IPS DF 6.9 (cell line): ENCODE measurements around the gene A1CF.
"Not testable (repeated sequence)": the region's sequence is repeated elsewhere in the genome, so short reads cannot be mapped to it uniquely, and the experiment has no call there.

Experiments used
- DNase-seq: peaks from one replicate; pipeline ENCODE4 v3.0.0-alpha.2; 2013; ENCODE audit warnings: low read depth, low spot score
- H3K27ac ChIP-seq: one replicate; pipeline ENCODE4 v1.5.1; 2013; ENCODE audit warnings: low read length, control low read depth
- H3K27me3 ChIP-seq: 2 replicates; pipeline ENCODE4 v1.6.1; 2013; ENCODE audit warnings: mild to moderate bottlenecking, low read length; ENCODE audit not compliant: control insufficient read depth, insufficient read depth
- H3K36me3 ChIP-seq: 2 replicates; pipeline ENCODE4 v1.6.1; 2013; ENCODE audit warnings: low read length; ENCODE audit not compliant: control insufficient read depth, insufficient read depth
- H3K4me1 ChIP-seq: 2 replicates; pipeline ENCODE4 v1.6.1; 2013; ENCODE audit warnings: low read length; ENCODE audit not compliant: control insufficient read depth, insufficient read depth
- H3K4me3 ChIP-seq: 2 replicates; pipeline ENCODE4 v1.5.1; 2013; ENCODE audit warnings: mild to moderate bottlenecking, low read length
- H3K9me3 ChIP-seq: 2 replicates; pipeline ENCODE4 v1.6.1; 2013; ENCODE audit warnings: low read length, inconsistent platforms; ENCODE audit not compliant: control insufficient read depth, insufficient read depth
- WGBS: extraction: QIAGEN DNeasy Blood & Tissue Kit; methylation state at CpG from one replicate; pipeline ENCODE4 v1.1.7; 2013; ENCODE audit warnings: mixed read lengths, missing lambda C conversion rate; ENCODE audit not compliant: insufficient read length, insufficient coverage; 5-methylcytosine and 5-hydroxymethylcytosine counted together

Gene A1CF, protein sequence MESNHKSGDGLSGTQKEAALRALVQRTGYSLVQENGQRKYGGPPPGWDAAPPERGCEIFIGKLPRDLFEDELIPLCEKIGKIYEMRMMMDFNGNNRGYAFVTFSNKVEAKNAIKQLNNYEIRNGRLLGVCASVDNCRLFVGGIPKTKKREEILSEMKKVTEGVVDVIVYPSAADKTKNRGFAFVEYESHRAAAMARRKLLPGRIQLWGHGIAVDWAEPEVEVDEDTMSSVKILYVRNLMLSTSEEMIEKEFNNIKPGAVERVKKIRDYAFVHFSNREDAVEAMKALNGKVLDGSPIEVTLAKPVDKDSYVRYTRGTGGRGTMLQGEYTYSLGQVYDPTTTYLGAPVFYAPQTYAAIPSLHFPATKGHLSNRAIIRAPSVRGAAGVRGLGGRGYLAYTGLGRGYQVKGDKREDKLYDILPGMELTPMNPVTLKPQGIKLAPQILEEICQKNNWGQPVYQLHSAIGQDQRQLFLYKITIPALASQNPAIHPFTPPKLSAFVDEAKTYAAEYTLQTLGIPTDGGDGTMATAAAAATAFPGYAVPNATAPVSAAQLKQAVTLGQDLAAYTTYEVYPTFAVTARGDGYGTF

DNA sequence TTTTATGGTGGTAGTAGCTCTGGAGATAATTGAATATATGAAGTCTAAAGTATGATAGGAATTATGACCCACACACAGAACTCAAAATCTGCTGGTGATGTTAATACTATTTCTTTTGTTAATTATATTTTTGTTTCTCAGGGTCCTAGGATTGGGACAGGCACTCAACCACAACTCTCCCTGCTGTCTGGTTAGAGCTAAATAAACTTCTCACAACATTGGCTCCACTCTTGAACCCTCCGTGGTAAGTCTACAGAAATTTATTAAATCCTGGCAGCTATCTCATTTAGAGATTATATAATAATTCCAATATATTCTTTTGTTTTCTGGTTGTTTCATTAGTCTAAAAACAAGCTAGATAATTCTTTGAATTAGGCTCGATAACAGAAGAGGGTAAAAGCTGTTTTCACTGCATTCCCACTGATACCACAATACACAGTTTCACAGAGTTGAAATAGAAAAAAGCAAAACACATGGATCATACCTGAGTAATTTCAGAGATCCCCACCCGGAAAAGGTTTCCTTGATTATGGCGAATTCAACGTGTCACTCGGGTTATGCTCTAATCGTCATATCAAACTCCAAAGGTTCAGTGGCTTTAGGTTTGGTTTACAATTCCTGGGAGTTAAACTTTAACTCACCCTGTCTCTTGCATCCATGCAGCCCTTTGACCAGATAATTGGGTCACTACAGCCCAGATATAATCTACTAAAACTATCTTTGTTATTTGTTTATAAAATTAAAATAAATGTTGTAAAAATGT, at the start of gene A1CF:
Gene A1CF, minus strand, starts transcription at position 531 of the 763 bp plus-strand sequence. CDS start 25,687 bp downstream, outside the sequence.
- WGBS, result no CpG with 5 or more reads among the region's 7 CpGs

DNA sequence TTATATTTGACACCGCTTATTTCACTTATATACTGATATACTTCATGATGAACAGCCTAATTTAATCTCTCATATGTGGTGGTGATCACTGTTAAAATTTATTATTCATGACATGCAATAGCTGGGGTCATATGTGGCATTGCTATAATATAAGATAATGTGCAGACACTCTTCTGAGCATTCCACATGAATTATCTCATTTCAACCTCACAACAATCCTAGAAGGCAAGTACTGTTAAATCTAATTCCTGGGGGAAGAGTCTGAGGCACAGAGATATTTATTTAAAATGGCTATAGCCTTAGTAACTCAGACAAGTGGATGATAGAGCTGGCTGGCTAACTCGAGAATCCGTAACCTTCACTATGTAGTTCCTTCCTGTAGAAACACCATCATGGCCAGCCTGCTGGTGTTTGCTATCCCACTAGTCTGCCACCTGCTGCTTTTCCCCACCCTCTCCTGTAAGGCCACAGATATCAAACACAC, 46.6 kb upstream of the A1CF start:
- Histone ChIP-seq H3K4me1 (no peaks in the 10 kb centered on the region), H3K9me3 (no peaks in the 10 kb centered on the region), H3K4me3 (no peak overlapping the region), H3K36me3 (no peaks in the 10 kb centered on the region), H3K27ac (no peak overlapping the region), H3K27me3 (no peaks in the 10 kb centered on the region)
- WGBS, result no CpG with 5 or more reads among the region's 3 CpGs
- no peak for DNase-seq

More for the DNA sequence above, at the start of gene A1CF:
- Histone ChIP-seq H3K27ac (no peak within 1 kb of the TSS), H3K27me3 (no peaks in the 10 kb centered on the region), H3K4me3 (no peak within 1 kb of the TSS), H3K4me1 (no peaks in the 10 kb centered on the region), H3K36me3 (no peaks in the 10 kb centered on the region), H3K9me3 (no peaks in the 10 kb centered on the region)
- DNase-seq, result no peak

DNA sequence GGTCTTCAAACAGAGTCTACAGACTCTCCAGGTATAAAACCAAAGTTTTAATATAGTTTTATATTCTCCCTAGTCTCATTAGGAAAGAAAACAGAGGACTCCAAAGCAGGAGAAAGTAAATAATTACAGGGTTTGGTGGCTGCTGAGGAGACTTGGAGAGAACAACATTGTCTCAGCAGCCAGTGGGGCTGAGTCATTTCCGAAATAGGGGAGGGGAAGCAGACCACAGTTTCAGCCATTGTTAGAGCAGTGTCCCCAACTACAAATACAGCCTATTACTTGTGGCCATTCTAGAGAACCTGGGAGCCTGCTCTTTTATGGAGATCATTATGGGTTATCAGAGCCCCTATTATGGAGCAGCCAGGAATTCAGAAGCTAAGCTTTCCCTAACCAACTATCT, 44.2 kb upstream of the A1CF start:
- no peak overlapping the region for H3K4me3 ChIP-seq
- no peaks in the 10 kb centered on the region for H3K36me3 ChIP-seq
- WGBS, result no CpG with 5 or more reads among the region's 1 CpG
- H3K4me1 ChIP-seq, result no peaks in the 10 kb centered on the region
- no peaks in the 10 kb centered on the region for H3K9me3 ChIP-seq
- no peaks in the 10 kb centered on the region for H3K27me3 ChIP-seq
- H3K27ac ChIP-seq, result no peak overlapping the region
- DNase-seq, result no peak

DNA sequence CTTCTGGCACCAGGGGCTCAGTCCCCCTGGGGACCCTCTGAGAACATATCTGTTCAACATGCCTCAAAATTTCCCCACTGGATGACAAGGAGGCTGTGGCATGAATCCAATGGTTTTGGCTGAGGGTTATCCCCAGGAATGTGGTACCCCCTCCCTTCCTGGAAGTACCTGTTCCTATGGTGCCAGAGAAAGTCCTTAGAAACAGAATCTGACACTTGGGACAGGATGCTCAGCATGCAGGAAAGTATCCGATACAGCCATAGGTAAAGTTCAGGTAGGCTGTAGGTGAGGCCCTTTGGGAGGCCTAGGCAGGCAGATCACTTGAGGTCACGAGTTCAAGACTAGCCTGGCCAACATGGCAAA, 42.7 kb upstream of the A1CF start:
- Histone ChIP-seq H3K9me3 (peaks cover 2% of the 10 kb centered on the region; the same call in 1 of the 2 replicates), H3K36me3 (no peaks in the 10 kb centered on the region), H3K27ac (no peak overlapping the region), H3K4me3 (no peak overlapping the region), H3K4me1 (no peaks in the 10 kb centered on the region), H3K27me3 (no peaks in the 10 kb centered on the region)
- WGBS, result no CpG with 5 or more reads among the region's 2 CpGs
- no peak for DNase-seq

DNA sequence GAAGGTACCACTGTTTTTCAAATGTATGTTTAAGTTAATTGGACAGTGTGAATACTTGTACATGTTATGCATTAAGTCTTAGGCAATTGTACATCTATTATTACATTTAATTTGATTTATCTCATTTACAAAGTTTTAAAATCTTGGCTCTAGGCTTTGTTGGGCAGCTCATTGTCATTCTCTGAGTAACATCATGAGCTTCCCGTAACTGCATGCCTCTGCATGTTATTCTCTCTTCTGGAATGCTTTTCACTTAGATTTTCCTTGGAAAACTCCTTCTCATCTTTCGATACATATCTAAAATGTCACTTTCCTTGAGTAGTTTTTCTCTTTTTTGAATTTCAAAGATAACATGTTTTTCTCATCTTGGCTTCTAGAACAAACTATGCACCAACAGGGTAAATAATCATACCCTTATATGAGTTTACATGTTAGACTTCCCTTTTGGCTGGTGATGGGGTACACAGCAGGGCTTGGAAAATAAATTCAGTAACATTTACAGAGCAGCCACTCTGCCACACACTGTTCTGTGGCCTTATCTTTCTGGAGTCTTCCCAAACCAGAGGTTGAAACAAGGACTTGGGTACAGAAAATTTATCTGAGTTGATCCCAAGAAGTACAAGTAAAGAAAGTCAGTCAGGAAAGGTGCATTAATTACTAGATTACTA, 42.2 kb upstream of the A1CF start:
- no peaks in the 10 kb centered on the region for H3K36me3 ChIP-seq
- H3K27ac ChIP-seq, result no peak overlapping the region
- no peak for DNase-seq
- H3K4me1 ChIP-seq, result no peaks in the 10 kb centered on the region
- WGBS, result no CpG with 5 or more reads among the region's 2 CpGs
- peaks cover 4% of the 10 kb centered on the region; the same call in 1 of the 2 replicates for H3K9me3 ChIP-seq
- no peak overlapping the region for H3K4me3 ChIP-seq
- H3K27me3 ChIP-seq, result no peaks in the 10 kb centered on the region

DNA sequence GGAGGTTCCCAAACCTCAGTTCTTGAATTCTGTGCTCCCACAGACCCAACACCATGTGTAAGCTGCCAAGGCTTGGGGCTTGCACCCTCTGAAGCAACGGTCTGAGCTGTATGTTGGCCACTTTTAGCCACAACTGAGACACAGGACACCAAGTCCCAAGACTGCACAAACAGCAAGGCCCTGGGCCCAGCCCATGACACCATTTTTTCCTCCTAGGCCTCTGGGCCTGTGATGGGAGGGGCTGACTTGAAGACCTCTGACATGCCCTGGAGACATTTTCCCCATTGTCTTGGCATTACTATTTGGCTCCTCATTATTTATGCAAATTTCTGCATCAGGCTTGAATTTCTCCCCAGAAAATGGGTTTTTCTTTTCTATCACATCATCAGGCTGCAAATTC, 38.0 kb upstream of the A1CF start:
- H3K36me3 ChIP-seq, H3K4me1 ChIP-seq, H3K27me3 ChIP-seq, DNase-seq, H3K9me3 ChIP-seq, H3K27ac ChIP-seq, H3K4me3 ChIP-seq: not testable (repeated sequence)
- WGBS, result no CpG with 5 or more reads among the region's 1 CpG

DNA sequence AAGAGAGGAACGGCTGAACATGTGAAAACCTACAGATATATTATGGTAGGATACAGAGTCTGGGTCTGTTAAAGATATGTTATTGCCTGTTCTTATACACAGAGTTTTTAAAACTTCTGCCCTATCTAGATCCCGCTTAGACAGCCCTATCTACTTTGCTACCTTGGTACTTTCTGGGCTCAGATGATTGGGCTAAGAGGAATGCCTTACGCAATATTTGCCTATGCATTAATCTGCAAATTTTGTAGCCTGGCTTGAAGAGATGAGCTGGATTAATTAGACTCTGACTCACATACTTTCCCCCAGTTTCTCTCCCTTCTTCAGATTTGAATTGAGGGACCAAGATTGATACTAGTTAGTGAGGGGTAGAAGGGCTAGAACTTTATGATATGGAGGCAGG, 33.6 kb upstream of the A1CF start:
- Histone ChIP-seq H3K4me1 (no peaks in the 10 kb centered on the region), H3K4me3 (no peak overlapping the region), H3K27me3 (no peaks in the 10 kb centered on the region), H3K9me3 (peaks cover 4% of the 10 kb centered on the region; the same call in 1 of the 2 replicates), H3K27ac (no peak overlapping the region), H3K36me3 (no peaks in the 10 kb centered on the region)
- DNase-seq, result no peak
- WGBS, result no CpG with 5 or more reads among the region's 3 CpGs

DNA sequence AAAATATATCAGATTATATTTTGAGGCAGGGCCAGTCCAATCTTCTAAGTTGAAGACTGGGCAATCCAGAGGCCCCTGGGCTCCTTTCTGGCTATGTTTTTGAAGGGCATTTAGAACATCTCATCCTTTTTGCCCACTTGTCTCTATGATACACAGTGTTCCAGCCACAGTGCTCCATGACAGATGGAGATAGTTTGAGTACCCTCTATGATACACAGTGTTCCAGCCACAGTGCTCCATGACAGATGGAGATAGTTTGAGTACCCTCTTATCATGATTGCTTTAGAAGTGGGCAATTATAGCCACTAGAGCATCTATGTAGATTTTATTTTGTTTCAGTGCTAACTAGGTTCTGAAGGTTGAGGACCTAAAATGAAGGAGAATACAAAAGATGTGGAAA, 33.1 kb upstream of the A1CF start:
- H3K9me3 ChIP-seq, result peaks cover 4% of the 10 kb centered on the region; the same call in 1 of the 2 replicates
- H3K4me1 ChIP-seq, result no peaks in the 10 kb centered on the region
- DNase-seq, result no peak
- H3K36me3 ChIP-seq, result no peaks in the 10 kb centered on the region
- no peaks in the 10 kb centered on the region for H3K27me3 ChIP-seq
- no peak overlapping the region for H3K4me3 ChIP-seq
- no peak overlapping the region for H3K27ac ChIP-seq

DNA sequence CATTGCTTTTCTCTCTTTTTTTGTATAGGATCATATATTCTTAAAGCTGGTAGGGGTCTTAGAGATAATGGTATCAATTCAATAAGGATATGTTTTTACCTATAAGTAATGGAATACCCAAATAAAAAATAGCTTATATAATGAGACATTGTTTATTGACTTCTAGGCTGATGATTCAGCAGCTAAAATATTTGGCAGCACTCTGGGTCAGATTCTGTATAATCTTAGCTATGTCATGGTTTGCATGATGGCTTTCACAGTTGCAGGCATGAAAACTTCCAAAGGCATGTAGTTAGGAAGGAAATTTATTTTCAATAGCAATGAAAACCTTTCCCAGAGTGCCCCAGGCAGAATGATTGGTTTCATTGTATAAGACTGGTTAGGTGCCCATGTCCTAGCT, 32.1 kb upstream of the A1CF start:
- Histone ChIP-seq H3K27me3 (no peaks in the 10 kb centered on the region), H3K27ac (no peak overlapping the region), H3K9me3 (no peaks in the 10 kb centered on the region), H3K4me1 (no peaks in the 10 kb centered on the region), H3K4me3 (no peak overlapping the region), H3K36me3 (no peaks in the 10 kb centered on the region)
- DNase-seq, result no peak

DNA sequence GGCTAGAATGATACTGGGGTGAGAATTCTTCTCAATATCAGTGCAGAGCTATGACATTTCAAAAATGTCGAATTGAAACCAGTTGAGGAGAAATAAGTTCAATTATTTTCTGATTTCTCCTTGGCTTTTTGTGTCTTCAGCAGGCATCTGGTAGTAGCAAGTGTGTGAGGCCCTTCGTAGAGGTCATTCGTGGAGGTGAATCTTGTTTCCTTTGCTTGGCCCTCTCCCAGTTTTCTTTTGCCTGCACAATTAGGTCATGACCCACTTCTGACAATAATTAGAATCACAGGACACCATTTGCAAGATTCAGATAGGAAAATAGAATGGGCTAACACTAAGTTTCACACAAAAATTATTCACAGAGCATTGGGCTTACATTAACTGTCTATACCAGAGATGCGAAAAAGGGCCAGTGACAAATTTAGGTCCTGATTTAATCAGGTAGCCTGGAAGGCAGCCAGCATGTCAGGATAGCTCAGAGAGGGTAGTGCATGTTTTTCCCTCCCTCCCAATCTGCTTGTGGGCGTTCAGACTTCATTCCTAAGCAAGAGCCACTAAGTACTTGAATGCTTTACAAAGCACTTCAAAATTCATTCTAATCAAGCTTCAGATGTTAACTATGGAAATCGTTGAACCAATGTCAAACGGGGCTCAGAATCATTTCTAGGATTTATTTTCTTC, 24.0 kb upstream of the A1CF start:
- Histone ChIP-seq H3K27me3 (no peaks in the 10 kb centered on the region), H3K4me1 (no peaks in the 10 kb centered on the region), H3K27ac (no peak overlapping the region), H3K36me3 (no peaks in the 10 kb centered on the region), H3K9me3 (no peaks in the 10 kb centered on the region), H3K4me3 (no peak overlapping the region)
- no CpG with 5 or more reads among the region's 7 CpGs for WGBS
- no peak for DNase-seq
